PC-9 (cell line): ENCODE results near the gene ERC1.

ENCODE experiments used
- CTCF ChIP-seq: fragments of 200-600 bp; sonication (generic); conservative IDR thresholded peaks from 2 replicates; pipeline ENCODE4 v1.6.1; 2017; ENCODE audit warnings: mixed run types, antibody characterized with exemption, mild to moderate bottlenecking, moderate library complexity
- EZH2 ChIP-seq: fragments of 200-600 bp; sonication (generic); IDR thresholded peaks from 2 replicates; pipeline ENCODE4 v1.8.0; 2017; ENCODE audit warnings: antibody characterized with exemption, low read depth

- TF ChIP-seq CTCF, result no peak
- no peak for TF ChIP-seq EZH2
Measured at GRCh38 chr12:1448336-1448735, 457.3 kb downstream of the ERC1 start.
